SK-N-MC (cell line): ENCODE results near the gene SLC35E3.

ENCODE experiments used
- DNase-seq: peaks from one replicate; pipeline ENCODE4 v3.0.0-alpha.2; 2011; ENCODE audit warnings: low read depth, low spot score
- H3K27ac ChIP-seq: fragments of 200-600 bp; sonication (generic); 2 replicates; pipeline ENCODE4 v1.5.1; 2016; ENCODE audit warnings: mixed run types
- H3K36me3 ChIP-seq: fragments of 200-600 bp; sonication (generic); 2 replicates; pipeline ENCODE4 v1.6.1; 2017; ENCODE audit warnings: antibody characterized with exemption, low read length, mixed read lengths; ENCODE audit not compliant: insufficient read depth
- H3K4me3 ChIP-seq: fragments of 200-600 bp; sonication (generic); 2 replicates; pipeline ENCODE4 v1.5.1; 2016
- H3K9ac ChIP-seq: fragments of 200-600 bp; sonication (generic); 2 replicates; pipeline ENCODE4 v1.8.0; 2017; ENCODE audit warnings: mixed run types, mixed read lengths; ENCODE audit not compliant: insufficient read length
- H3K9me3 ChIP-seq: fragments of 200-600 bp; sonication (generic); 2 replicates; pipeline ENCODE4 v1.6.1; 2017; ENCODE audit warnings: low read depth, mild to moderate bottlenecking, antibody characterized with exemption, low read length, moderate library complexity, mixed read lengths
- EZH2 ChIP-seq: fragments of 200-600 bp; sonication (generic); IDR thresholded peaks from one replicate; pipeline ENCODE4 v1.6.1; 2017; ENCODE audit warnings: antibody characterized with exemption
- FOXP2 ChIP-seq: optimal IDR thresholded peaks from 2 replicates; pipeline ENCODE3; 2011; ENCODE audit warnings: mild to moderate bottlenecking, moderate library complexity; ENCODE audit not compliant: insufficient read depth; ENCODE audit errors: extremely low read length, control extremely low read depth
- POLR2AphosphoS5 ChIP-seq: IDR thresholded peaks from 2 replicates; pipeline ENCODE4 v1.6.1; 2012; ENCODE audit warnings: mild to moderate bottlenecking, low read depth, low read length, borderline replicate concordance

Gene SLC35E3

DNA sequence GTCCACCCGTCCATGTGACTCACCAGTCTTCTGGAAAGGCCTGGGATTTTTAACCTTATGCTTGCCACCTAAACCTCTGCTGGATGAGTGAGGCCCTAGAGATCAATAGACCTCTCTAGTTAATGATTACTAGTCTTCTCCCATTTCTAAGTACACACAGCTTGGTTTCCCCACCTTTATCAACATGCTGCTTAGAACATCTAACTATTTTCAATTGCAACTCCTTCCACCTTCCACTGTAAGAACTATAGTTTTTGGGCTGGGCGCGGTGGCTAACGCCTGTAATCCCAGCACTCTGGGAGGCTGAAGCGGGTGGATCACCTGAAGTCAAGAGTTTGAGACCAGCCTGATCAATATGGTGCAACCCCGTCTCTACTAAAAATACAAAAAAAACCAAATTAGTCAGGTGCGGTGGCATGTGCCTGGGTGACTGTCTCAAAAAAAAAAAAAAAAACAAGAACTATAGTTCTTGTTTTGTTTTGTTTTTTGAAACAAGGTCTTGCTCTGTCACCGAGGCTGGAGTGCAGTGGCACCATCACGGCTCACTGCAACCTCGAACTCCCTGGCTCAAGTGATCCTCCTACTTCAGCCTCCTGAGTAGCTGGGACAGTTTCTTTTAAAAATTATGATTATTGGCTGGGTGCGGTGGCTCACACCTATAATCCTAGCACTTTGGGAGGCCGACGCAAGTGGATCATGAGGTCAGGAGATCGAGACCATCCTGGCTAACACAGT, 43.3 kb downstream of the SLC35E3 start:
- no peak for DNase-seq
- H3K36me3 ChIP-seq: no peaks in the 10 kb centered on the region
- no peaks in the 10 kb centered on the region for H3K9me3 ChIP-seq
- no peak overlapping the region for H3K4me3 ChIP-seq
- H3K27ac ChIP-seq: no peak overlapping the region
- H3K9ac ChIP-seq: no peak overlapping the region
- TF ChIP-seq POLR2AphosphoS5: no peak
- no peak for TF ChIP-seq FOXP2
- TF ChIP-seq EZH2: no peak

DNA sequence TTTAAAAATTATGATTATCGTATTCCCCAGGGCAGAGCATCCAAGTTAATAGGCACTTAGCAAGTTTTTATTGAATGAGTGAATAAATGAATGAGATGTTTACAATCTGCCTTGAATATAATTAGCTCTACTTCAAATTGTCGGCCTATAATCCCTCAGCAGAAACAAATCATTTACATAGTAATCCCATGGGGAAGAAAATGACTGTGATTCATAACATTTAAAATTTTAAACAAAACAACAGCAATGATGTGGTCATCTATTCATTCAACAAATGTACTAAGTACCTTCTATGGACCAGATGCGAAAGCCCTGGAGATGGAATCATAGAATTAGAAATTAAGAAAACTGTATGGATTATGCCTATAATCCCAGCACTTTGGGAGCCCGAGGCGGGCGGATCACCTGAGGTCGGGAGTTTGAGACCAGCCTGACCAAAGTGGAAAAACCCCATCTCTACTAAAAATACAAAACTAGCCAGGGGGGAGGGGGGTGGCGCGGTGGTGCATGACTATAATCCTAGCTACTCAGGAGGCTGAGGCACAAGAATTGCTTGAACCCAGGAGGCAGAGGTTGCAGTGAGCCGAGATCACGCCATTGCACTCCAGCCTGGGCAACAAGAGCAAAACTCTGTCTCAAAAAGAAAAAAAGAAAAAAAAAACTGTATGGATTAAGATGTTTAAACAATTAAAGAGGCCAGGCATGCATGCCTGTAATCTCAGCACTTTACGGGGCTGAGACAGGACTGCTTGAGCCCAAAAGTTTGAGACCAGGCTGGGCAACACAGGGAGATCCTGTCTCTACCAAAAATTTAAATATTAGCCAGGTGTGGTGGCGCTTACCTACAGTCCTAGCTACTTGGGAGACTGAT, 44.3 kb downstream of the SLC35E3 start:
- no peak overlapping the region for H3K9ac ChIP-seq
- no peaks in the 10 kb centered on the region for H3K36me3 ChIP-seq
- no peaks in the 10 kb centered on the region for H3K9me3 ChIP-seq
- no peak overlapping the region for H3K4me3 ChIP-seq
- no peak overlapping the region for H3K27ac ChIP-seq
- DNase-seq: no peak
- TF ChIP-seq EZH2 (no peak), FOXP2 (no peak), POLR2AphosphoS5 (no peak)

DNA sequence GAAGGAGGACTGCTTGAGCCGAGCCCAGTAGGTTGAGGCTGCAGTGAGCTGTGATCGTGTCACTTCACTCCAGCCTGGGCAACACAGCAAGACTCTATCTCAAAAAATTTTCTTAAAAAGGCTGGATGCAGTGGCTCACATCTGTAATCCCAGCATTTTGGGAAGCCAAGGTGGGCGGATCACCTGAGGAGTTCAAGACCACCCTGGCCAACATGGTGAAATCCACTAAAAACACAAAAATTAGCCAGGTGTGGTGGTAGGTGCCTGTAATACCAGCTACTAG, 44.9 kb downstream of the SLC35E3 start:
- H3K4me3 ChIP-seq: no peak overlapping the region
- H3K27ac ChIP-seq: no peak overlapping the region
- TF ChIP-seq FOXP2 (no peak), POLR2AphosphoS5 (no peak), EZH2 (no peak)
- no peaks in the 10 kb centered on the region for H3K9me3 ChIP-seq
- DNase-seq: no peak
- H3K36me3 ChIP-seq: no peaks in the 10 kb centered on the region
- no peak overlapping the region for H3K9ac ChIP-seq

DNA sequence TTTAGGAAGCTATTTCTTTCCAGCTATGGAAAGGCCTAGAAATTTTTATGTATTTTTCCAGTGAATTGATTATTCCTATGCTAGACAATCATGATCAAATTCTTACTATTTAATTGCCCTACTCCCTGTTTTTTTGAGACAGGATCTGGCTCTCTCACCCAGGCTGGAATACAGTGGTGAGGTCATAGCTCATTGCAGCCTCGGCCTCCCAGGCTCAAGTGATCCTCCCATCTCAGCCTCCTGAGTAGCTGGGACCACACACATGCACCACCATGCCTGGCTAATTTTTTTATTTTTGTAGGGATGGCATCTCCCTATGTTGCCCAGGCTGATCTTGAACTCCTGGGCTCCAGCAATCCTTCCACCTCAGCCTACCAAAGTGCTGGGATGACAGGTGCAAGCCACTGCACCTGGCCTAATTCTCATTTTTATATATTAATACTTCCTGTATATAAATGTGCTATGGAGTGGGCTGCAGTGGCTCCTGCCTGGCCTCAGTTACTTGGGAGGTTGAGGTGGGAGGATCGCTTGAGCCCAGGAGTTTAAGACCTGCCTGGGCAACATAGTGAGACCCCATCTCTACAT, 46.0 kb downstream of the SLC35E3 start:
- no peak overlapping the region for H3K27ac ChIP-seq
- no peak for DNase-seq
- TF ChIP-seq EZH2: no peak
- no peak for TF ChIP-seq FOXP2

DNA sequence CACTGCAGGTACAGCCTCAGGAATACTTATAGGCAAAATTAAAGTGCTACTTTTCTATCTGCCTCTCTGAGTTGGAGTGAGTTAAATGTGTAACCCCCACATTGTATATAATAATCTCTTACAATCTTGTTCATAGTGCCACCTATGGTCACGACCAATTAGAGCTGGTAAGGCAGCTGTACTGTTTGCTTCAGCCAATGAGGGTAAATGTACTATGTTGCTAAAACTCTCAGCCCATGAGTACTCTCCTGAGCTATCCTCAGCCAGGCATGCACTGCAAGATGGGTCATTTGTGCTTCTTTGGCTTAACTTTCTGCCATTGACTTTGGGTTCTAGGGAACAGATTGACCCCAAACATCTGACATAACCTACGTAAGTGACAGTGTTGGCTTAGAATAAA, 47.0 kb downstream of the SLC35E3 start:
- H3K36me3 ChIP-seq: no peaks in the 10 kb centered on the region
- no peaks in the 10 kb centered on the region for H3K9me3 ChIP-seq
- DNase-seq: peak; percentile 24
- no peak overlapping the region for H3K27ac ChIP-seq
- TF ChIP-seq POLR2AphosphoS5 (no peak), FOXP2 (no peak), EZH2 (no peak)
- H3K9ac ChIP-seq: no peak overlapping the region
- no peak overlapping the region for H3K4me3 ChIP-seq

More for the DNA sequence above, 46.0 kb downstream of the SLC35E3 start:
- Histone ChIP-seq H3K36me3 (no peaks in the 10 kb centered on the region), H3K9ac (no peak overlapping the region), H3K4me3 (no peak overlapping the region), H3K9me3 (no peaks in the 10 kb centered on the region)

DNA sequence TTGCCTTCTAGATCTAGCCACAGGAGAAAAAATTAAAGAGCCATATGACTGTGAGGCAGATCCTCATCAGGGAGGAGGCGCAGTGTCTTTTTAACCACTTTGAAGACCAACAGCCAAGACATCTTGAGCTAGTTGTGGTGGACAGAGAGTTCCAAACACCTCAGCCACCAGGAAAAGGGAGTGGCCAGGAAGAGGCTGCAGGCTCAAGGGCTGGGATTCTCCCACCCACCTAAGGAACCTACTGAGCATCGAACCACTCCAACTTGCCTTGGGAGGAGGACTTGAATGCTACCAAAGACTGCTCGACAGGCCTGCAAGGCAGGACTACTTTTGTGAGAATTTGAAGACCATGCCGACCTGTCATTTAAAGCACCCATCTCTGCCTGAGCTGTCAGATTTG, 47.5 kb downstream of the SLC35E3 start:
- Histone ChIP-seq H3K9me3 (no peaks in the 10 kb centered on the region), H3K36me3 (no peaks in the 10 kb centered on the region), H3K27ac (no peak overlapping the region), H3K4me3 (no peak overlapping the region), H3K9ac (no peak overlapping the region)
- TF ChIP-seq EZH2: no peak
- TF ChIP-seq FOXP2: no peak
- no peak for DNase-seq

DNA sequence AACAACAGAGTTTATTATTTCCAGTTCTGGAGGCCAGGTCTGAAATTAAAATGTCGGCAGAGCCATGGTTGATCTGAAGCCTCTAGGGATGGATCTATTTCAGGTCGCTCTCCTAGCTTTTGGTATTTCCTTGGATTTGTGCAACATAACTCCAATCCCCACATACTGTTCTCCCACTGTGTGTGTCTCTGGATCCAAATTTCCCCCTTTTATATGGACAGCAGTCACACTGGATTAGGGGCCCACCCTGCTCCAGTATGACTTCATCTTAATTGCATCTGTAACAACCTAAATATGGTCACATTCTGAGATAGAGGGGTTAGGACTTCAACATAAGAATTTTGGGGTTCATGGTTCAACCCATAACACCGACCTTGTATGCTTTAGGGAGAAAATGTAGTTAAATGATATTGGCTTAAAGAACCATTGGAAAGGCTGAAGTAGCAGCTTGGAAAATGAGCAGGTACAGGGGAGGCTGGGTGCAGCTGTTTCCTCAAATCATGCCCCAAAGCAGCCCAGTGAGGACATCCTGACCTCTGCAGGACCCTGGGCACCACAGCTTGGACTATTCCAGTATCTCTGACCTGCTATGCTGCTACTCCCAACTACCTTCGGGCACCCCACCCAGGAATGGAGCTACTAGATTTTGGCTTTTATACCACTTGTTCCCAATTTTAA, 48.1 kb downstream of the SLC35E3 start:
- no peak overlapping the region for H3K4me3 ChIP-seq
- TF ChIP-seq EZH2 (no peak), FOXP2 (no peak), POLR2AphosphoS5 (no peak)
- H3K9ac ChIP-seq: no peak overlapping the region
- no peaks in the 10 kb centered on the region for H3K36me3 ChIP-seq
- H3K9me3 ChIP-seq: no peaks in the 10 kb centered on the region
- no peak overlapping the region for H3K27ac ChIP-seq
- DNase-seq: no peak

DNA sequence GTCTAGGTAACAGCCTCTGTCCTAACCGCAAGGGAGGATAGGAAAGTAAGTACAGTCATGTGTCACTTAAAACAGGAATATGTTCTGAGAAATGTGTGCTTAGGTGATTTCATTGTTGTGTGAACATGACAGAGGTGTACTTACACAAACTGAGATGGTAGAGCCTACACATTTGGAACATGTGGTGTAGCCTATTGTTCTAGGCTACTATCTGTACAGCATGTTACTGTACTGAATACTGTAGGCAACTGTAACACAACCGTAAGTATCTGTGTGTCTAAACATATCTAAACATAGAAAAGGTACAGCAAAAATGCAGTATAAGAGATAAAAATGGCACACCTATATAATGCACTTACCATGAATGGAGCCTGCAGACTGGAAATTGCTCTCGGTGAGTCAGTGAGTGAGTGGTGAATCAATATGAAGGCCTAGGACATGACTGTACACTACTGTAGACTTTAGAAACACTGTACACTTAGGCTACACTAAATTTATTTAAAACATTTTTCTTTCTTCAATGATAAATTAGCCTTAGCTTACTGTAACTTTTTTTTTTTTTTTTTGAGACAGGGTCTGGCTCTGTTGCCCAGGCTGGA, 48.8 kb downstream of the SLC35E3 start:
- H3K36me3 ChIP-seq: no peaks in the 10 kb centered on the region
- DNase-seq: no peak
- no peak for TF ChIP-seq EZH2
- no peak for TF ChIP-seq FOXP2
- TF ChIP-seq POLR2AphosphoS5: no peak
- H3K27ac ChIP-seq: no peak overlapping the region
- H3K4me3 ChIP-seq: no peak overlapping the region
- no peak overlapping the region for H3K9ac ChIP-seq
- no peaks in the 10 kb centered on the region for H3K9me3 ChIP-seq
